ENCODE data around the gene CEP290.
"Not testable (repeated sequence)": the region's sequence is repeated elsewhere in the genome, so short reads cannot be mapped to it uniquely, and the experiment has no call there.

Gene CEP290

DNA sequence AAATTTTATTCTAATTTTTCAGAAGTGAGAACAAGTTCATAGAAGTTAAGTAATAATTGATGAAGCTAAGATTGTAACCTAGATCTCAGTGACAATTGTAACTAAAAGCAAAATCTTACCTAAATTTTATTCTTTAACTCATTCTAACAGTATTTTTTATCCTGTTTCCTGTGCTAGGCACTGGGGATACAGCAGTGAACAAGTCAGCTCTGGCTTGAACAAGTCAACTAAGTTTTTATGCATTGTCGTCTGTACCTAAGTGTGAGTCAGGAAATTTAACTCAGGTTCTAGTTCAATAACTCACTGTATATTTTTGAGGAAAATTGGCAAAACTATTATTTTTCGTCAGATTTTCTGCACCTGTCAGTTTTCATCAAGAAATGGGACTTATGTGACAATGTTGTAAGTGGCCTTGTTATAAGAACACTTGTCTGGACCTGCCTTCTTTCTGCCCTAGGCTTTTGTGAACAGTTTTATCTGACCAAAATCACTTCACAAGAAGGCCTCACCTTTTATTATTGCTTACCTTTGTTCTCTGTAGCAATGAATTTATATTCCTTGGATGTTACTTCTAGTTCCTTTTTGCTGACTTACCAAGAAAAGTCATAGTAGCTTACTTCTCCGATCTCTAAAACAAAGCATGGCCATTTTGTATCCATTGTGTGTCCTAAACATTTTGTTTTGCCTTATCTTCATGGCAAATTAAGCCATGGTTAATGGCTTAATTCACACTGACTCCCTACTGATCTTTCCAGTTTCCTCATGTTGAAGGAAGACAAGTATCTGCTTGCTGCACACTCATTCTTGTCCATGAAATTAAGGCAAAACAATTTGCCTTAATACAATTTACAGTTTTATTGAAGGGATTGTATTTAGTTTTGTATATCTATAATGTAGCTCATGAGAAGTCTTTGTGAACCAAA, 2.9 kb upstream of the CEP290 start:
- DNase-seq (ENCODE audit: low read depth in 2 of 2), result no peak

DNA sequence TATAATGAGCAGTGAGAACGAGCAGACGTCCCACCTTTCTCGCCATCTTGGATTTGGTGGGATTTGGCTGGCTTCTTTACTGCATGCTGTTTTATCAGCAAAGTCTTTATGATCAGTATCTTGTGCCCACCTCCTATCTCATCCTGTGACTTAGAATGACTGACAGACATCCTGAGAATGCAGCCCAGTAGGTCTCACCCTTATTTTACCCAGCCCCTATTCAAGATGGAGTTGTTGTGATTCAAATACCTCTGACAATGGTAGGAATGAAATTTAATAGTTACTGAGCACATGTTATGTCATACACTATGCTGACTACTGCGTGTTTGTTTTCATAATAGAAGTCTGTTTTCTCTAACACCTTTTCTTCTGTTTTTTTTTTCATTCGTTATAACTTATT, 2.1 kb upstream of the CEP290 start:
- DNase-seq (ENCODE audit: low read depth in 2 of 2), result no peak

DNA sequence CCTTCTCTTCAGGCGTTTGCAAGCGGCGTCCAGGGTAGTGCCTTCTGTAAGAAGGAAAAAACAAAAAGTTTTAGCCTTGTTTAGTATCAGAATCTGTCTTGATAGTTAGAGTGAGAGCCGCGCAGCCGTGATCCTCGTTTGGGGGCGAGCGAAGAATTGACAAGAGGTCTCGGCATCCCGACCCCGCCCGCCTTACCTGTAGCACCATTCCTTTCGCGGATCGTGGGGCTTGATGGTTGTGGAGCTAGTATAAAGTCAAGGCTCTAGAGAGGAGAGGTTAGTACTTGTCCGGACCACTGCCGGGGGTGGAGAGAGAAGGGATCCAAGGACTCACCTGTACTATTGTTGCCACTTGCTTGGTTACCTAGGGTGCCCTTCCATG, 713 bp upstream of the CEP290 start:
- DNase-seq (ENCODE audit: low read depth in 2 of 2), result no peak

DNA sequence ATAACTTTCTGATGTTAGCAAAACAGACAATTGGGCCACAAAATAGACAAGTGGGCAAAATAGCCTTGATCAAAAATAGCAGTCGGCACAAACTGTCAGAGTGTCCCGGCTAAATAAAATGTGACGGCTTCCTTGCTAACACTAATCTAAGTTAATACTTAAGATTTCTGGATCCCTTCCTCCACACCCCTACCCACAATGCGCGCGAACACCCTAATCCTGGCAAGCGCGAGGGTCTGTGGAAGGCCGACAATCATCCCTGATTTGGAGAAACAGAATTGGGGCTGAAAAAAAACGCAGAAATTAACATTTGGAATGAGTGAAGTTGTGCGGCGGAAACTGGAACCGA, 489 bp downstream of the CEP290 start:
- no peak for DNase-seq (ENCODE audit: low read depth in 2 of 2)

DNA sequence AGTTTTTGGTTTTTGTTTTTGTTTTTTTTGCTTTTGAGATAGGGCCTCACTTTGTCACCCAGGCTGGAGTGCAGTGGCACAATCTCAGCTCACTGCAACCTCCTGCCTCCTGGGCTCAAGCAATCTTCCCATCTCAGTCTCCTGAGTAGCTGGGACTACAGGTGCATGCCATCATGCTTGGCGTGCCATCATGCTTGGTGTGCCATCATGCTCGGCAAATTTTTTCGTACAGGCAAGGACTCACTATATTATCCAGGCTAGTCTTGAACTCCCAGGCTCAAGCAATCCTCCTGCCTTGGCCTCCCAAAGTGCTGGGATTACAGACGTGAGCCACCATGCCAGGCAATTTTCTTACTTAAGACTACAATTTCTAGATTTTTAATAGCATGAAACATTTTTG, 2.2 kb downstream of the CEP290 start:
- DNase-seq (ENCODE audit: low read depth in 2 of 2), result not testable (repeated sequence)

DNA sequence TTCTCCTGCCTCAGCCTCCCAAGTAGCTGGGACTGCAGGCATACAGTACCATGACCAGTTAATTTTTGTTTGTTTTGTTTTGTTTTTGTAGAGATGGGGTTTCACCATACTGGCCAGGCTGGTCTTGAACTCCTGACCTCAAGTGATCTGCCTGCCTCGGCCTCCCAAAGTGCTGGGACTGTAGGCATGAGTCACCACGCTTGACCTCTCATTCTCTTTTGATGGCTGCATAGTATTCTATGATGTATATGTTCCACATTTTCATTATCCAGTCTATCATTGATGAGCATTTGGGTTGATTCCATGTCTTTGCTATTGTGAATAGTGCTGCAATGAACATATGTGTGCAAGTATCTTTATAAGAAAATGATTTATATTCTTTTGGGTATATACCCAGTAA, 8.7 kb downstream of the CEP290 start:
- DNase-seq (ENCODE audit: low read depth in 2 of 2), result not testable (repeated sequence)

DNA sequence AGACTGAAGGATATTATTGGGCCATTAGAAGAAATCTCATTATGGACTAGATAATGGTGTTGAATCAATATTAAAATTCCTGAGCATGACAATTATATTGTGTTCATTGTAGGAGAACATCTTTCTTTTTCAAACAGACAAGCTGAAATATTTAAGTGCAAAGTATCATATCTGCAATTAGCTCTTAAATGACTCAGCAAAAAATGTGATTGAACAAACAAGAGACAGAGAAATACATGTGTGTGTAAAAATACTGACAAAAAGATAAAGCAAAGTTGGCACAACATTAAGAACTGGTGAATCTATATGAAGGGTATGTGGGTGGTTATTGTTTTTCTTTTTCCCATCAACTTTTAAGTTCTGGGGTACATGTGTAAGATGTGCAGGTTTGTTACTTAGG, 9.5 kb downstream of the CEP290 start:
- no peak for DNase-seq (ENCODE audit: low read depth in 2 of 2)

DNA sequence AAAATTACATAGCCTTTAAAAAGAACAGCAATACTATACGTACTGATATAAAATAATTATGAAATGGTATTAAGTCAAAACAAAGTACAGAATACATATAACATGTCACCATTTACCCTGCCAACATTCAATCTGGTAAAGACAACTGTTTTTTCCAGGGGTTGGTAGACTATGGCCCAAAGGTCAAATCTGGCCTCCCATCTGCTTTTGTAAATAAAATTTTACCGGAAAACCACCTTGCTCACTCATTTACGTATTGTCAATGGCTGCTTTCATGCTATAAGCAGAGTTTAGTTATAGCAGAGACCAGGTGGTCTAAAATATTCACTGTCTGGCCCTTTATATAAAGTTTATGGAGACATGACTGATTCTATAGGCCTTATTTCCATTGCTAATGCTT, 14.0 kb downstream of the CEP290 start:
- no peak for DNase-seq (ENCODE audit: low read depth in 2 of 2)

DNA sequence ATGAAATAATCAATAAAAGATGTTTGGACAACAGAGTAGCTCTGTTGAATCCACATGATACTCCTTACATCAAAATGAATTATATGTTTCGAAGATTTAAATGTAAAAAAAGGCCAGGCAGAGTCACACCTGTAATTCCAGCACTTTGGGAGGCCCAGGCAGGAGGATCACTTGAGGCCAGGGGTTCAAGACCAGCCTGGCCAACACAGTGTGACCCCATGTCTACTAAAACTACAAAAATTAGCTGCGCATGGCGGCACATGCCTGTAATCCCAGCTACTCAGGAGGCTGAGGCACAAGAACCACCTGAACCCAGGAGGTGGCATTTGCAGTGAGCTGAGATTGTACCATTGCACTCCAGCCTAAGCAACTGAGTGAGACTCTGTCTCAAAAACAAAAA, 14.8 kb downstream of the CEP290 start:
- DNase-seq (ENCODE audit: low read depth in 2 of 2), result no peak

DNA sequence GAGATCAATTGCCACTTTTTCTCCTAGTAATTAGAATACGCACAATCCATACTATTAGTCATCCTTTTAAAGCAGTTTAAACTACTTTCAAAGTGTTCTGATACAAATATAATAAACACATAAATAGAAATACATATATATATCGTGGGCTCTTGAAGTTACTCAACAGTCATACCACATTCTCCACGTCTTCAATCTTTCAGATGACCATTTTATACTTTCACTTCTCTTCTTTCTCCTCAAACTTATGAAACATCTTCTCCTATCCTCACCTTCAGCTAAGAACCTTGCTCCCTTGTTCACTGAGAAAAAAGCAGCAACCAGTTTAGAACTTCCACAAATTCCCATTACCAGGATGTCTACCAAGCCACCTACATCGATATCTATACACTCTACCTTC, 19.2 kb downstream of the CEP290 start:
- no peak for DNase-seq (ENCODE audit: low read depth in 2 of 2)

DNA sequence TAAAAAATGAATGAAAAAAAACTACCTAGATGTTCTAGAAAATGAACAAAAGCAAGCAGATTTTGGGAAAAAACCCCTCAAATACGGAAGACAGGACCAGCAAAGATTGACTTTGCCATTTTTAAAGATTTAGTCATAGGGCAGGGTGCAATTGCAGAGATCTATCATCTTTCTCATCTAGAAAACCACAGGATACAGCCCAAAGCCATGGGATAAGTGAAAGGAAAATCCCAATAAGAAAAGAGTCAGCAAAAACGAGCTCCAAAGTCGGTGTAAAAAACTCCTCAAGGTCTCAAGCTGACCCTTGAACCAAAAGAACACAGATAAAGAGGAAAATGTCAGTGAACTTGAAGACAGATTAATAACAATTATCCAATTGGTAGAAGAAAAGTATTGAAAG, 28.0 kb downstream of the CEP290 start:
- no peak for DNase-seq (ENCODE audit: low read depth in 2 of 2)

DNA sequence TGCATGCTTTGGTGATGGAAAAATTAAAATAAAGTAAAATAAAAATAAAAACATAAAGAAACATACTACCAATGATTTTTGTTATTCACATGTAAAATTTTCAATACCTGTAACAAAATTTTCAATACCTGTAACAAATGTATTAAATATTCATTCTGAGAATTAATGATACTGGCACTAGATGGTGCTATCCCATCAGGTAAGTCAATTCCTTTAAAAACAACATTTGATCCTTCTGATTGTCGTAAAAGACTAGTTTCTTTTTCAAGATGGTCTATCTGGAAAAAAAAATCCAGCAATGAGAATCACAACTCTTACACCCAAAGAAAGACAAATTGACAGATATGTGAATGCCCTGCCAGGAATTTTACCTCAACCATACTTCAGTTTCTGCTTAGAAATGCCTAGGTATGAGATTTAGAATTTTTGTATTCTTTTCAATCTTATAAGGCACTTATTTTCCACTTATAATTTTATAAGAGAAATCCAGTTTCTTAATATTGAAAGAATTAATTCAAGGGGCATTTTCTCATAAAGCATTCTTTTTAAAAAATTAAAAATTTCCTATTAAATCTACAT, 30.7 kb downstream of the CEP290 start:
- DNase-seq (ENCODE audit: low read depth in 2 of 2), result no peak

DNA sequence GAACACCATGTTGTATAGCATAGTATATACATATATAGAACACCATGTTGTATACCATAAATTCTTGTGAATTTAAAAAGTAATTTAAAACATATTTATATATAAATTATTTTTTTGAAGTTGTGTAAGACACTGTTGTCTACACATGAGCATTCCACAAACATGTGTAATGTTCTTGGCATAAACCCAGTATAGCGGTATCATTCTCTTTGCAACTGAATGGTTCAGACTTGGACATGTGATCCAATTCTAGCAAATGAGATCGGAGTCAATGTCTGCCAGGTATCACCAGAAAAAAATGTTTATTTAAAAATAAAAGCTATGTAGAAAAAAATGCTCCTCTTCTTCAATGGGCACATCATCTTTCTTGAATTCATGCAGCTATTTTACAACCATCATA, 33.9 kb downstream of the CEP290 start:
- no peak for DNase-seq (ENCODE audit: low read depth in 2 of 2)

DNA sequence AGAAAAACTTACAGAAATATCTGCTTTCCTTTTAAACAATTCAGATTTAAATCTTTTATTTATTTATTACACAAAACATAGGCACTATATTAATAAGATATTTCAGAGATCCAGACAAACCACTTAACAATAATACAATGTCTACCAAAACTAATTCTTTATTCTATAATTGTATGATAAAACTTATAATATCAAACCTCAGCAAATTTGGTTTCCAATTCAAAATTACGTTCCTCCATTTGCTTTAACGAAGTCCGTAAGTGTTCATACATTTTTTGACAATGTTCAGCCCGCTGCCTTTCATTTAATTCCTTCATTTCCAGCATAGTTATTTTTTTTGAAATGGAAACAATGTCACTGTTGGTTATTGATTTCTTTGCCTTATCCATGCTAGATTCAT, 48.3 kb downstream of the CEP290 start:
- DNase-seq (ENCODE audit: low read depth in 2 of 2), result no peak

DNA sequence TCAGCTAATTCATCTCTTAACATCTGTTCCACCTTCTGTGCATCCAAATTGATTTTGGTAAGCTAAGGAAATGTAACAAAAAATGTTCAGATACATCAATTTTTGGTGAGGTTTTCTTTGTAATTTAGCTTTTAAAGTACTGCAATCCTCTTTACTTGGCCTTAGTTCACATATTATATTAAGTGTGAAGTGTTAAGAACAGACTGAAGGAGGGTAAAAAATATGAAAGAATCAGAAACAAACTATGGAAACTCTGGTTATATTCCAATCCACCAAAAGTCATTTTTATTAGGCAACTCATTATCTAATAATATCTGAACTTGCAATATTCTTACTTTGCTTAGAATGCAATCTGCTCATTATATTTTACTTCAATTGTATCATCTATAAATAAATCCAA, 49.1 kb downstream of the CEP290 start:
- no peak for DNase-seq (ENCODE audit: low read depth in 2 of 2)

DNA sequence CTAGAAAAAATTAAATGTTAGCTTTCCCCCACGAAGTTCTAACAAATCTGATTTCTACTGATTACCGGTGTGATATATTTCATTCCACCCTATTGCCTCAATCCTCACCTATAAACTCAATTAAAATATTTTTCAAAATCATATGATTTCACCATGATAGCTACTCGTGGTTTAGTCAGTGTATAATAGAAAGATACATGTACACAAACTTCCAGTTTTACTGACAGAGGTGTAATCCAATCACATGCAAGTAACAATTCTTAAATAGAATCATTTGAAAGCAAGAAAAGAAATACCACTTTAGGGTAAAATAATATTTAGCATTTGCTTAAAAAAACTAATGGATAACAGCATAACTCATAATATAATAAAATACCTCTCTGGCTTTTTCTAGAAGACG, 57.7 kb downstream of the CEP290 start:
- no peak for DNase-seq (ENCODE audit: low read depth in 2 of 2)

DNA sequence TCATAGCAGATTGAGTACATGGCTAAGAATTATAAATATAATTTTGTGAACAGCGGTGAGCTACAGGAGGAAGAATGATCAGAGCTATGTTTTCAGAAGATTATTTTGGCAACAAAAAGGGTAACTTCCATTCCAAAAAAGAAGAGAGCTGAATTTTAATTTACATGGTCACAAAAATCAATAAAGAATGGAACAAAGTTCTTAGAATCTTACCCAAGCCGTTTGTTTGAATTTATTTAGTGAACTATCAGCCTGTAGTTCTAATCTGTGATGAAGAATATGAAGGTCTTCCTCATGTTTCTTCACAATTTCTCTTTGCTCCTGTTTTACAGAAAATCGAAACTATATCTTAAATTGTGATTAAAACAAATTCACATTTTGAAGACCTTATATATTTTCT, 58.3 kb downstream of the CEP290 start:
- DNase-seq (ENCODE audit: low read depth in 2 of 2), result no peak

DNA sequence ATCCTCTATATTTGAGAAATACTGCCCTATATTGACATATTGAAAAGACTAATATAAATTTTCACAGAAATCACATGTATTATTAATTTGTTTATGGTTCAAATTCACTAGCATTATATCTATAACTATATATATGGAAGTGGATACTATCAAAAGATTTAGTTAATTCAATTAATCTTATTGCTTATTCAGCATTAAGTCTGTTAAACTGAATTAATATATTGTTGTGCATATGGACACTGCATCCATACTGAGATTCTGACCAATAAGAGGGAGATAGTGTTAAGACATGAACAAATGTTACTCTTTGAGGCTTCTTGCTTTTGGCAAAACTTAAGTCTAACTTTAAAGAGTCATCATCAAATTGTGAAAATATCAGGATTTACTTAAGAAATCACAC, 60.6 kb downstream of the CEP290 start:
- no peak for DNase-seq (ENCODE audit: low read depth in 2 of 2)

DNA sequence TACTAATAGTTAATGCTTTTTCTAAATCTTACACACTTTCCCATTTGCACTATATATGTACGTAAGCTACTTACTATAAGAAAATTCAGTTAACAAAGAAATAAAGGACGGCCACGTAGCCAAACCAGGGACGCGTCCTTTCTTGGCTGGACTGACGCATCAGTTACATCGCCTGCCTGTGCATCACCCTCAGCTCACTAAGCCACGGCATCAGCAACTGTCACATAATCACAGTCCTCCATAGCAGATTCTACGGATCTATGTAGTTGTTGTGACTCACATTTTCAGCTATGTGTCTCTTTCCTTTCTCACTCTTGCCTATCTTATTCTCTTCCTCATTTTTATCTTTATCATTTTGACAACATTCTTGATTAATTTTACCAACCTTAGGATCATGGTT, 74.6 kb downstream of the CEP290 start:
- DNase-seq (ENCODE audit: low read depth in 2 of 2), result no peak

DNA sequence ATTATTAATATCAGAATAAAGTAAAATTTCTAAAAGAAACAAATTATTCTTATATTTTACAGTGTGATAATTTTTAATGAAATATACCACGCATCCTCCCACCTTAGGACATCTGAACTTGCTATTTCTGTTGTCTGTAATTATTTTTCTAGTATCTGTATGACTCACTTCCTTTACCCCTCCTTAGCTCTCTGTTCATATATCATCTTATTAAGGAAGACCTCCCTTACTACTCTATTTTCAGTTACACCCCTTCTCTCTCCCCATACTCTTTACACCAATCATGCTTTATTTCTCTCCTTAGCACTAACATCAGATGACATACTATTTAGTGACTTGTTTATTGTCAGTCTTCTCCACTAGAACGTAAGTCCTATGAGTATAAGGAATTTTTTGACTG, 78.5 kb downstream of the CEP290 start:
- no peak for DNase-seq (ENCODE audit: low read depth in 2 of 2)

DNA sequence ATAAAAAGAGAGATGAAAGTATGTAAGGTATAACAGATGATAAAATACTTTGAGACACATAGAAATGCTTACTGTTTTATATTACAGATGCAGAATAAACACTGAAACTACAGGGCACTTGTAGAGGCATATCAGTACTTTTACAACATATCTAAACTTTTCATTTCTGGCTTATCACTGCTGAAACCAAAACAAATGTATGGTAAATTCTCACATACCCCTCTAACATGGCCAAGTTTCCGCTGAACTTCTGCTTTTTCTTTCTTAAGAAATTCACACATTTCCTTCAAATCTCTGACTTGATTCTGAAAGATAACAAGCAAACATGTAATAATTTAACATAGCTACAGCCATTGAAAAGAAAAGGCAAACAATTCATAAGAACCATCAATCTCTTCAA, 79.4 kb downstream of the CEP290 start:
- DNase-seq (ENCODE audit: low read depth in 2 of 2), result no peak

DNA sequence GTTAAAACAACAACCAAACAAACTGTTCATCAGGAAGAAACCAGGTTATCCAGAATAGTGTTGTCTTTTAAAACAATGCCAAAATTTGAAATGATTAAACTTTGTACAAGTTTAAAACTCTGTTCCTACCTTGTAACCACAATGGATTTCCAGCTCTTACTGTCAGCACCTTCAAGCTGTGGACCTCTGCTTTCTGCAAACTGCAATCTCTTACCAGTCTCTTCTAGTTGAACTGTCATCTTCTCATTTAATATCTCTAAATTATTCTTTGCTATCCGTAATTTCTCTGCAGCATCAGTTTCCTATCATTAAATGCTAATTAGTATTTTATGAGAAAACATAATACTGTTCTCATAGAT, 83.2 kb downstream of the CEP290 start:
- no peak for DNase-seq (ENCODE audit: low read depth in 2 of 2)

DNA sequence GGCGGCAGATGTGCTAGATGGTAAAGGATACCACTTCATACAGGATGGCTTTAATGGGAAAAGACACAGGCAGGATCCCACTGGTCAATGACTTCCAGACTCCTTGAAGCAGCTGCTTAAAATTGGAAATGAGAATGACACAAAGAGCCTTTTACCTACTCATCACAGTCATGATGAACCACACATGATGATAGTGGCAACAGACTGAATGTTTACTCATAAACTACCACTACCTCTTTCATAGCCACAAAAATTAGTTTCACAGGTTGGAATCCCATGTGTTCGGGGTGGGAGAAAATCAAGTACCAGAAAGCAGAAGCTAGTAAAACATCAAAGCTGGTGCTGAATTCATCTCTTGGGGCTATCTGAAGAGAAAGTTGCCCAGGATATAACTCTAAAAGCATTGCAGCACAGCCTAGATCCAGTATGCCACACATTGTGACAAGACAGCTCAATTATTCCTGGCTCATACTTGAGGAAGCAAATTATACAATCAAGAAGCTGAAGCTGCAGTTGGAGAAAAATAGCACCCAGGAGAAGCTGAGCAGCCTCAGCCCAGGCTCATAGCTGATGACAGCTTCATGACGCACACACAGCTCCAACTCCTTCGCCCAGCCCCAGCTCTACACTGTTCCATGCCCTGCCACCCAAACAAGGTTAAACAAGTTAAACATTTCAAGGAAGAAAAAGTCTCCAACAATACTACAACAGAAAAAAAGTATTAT, 83.7 kb downstream of the CEP290 start:
- no peak for DNase-seq (ENCODE audit: low read depth in 2 of 2)

Data from stimulated activated CD8-positive, alpha-beta memory T cell treated with anti-CD3 and anti-CD28 coated beads, Interleukin-15, amount 100 ng/mL, for 4 hours (primary cell).